GM23338 (cell line): ENCODE measurements around the gene TBC1D5. TPM values are rescaled to one million over a fixed set of nuclear protein-coding genes. Genes with fewer than 3 reads are reported as not detected.

Experiments used
- ATAC-seq: fragments of 200-7000 bp; cut with Tn5 transposase; 3 replicates; pipeline ENCODE4 v1.9.1; 2020
- DNase-seq: peaks from one replicate; pipeline ENCODE4 v3.0.0-alpha.2; 2015; ENCODE audit warnings: low spot score
- H2AFZ ChIP-seq: fragments of 200-600 bp; sonication (generic); 2 replicates; pipeline ENCODE4 v1.8.0; 2016; ENCODE audit warnings: antibody characterized with exemption, mild to moderate bottlenecking, moderate library complexity
- H3F3A ChIP-seq: fragments of 200-600 bp; sonication (generic); replicated peaks from 2 replicates; pipeline ENCODE4 v1.8.0; 2017; ENCODE audit warnings: antibody characterized with exemption, mixed run types, low read depth
- H3K27ac ChIP-seq: fragments of 200-600 bp; sonication (generic); 2 replicates; pipeline ENCODE4 v1.6.1; 2016; ENCODE audit warnings: low read depth
- H3K27me3 ChIP-seq: fragments of 200-600 bp; sonication (generic); 2 replicates; pipeline ENCODE4 v1.8.0; 2016; ENCODE audit warnings: mild to moderate bottlenecking, mixed run types, moderate library complexity; ENCODE audit not compliant: insufficient read depth
- H3K36me3 ChIP-seq: fragments of 200-600 bp; sonication (generic); 2 replicates; pipeline ENCODE4 v1.8.0; 2016; ENCODE audit warnings: mild to moderate bottlenecking; ENCODE audit not compliant: insufficient read depth
- H3K4me1 ChIP-seq: fragments of 200-600 bp; sonication (generic); 2 replicates; pipeline ENCODE4 v1.8.0; 2016; ENCODE audit warnings: mild to moderate bottlenecking, moderate library complexity; ENCODE audit not compliant: insufficient read depth
- H3K4me2 ChIP-seq: fragments of 200-600 bp; sonication (generic); 2 replicates; pipeline ENCODE4 v1.7.1; 2017; ENCODE audit warnings: mixed run types
- H3K4me3 ChIP-seq: fragments of 200-600 bp; sonication (generic); 2 replicates; pipeline ENCODE4 v1.6.1; 2016; ENCODE audit warnings: mixed run types
- H3K79me2 ChIP-seq: fragments of 200-600 bp; sonication (generic); replicated peaks from 2 replicates; pipeline ENCODE4 v1.8.0; 2017; ENCODE audit warnings: mild to moderate bottlenecking; ENCODE audit not compliant: insufficient read depth
- H3K9me2 ChIP-seq: fragments of 200-600 bp; sonication (generic); 2 replicates; pipeline ENCODE4 v1.8.0; 2017; ENCODE audit not compliant: insufficient read depth
- H4K20me1 ChIP-seq: fragments of 200-600 bp; sonication (generic); replicated peaks from 2 replicates; pipeline ENCODE4 v1.8.0; 2017; ENCODE audit warnings: mild to moderate bottlenecking; ENCODE audit not compliant: insufficient read depth
- H3K27ac Mint-ChIP-seq: 2 replicates; pipeline ENCODE4 v1.8.0; 2020; ENCODE audit warnings: inconsistent platforms, mild to moderate bottlenecking, moderate library complexity, mixed read lengths
- H3K27me3 Mint-ChIP-seq: 3 replicates; pipeline ENCODE4 v1.8.0; 2022; ENCODE audit warnings: low read depth, mild to moderate bottlenecking, moderate library complexity, mixed read lengths, inconsistent platforms; ENCODE audit not compliant: insufficient read depth, poor library complexity
- H3K36me3 Mint-ChIP-seq: 3 replicates; pipeline ENCODE4 v1.8.0; 2021; ENCODE audit warnings: low read depth, mild to moderate bottlenecking, inconsistent platforms, moderate library complexity, mixed read lengths
- H3K4me1 Mint-ChIP-seq: 3 replicates; pipeline ENCODE4 v1.8.0; 2020; ENCODE audit warnings: mild to moderate bottlenecking, inconsistent platforms, mixed read lengths
- H3K4me3 Mint-ChIP-seq: 3 replicates; pipeline ENCODE4 v1.8.0; 2021; ENCODE audit warnings: moderate library complexity, mild to moderate bottlenecking, inconsistent platforms, mixed read lengths
- H3K9me3 Mint-ChIP-seq: 3 replicates; pipeline ENCODE4 v1.8.0; 2020; ENCODE audit warnings: moderate library complexity, mild to moderate bottlenecking, inconsistent platforms, mixed read lengths
- CREB1 ChIP-seq: fragments of 250-450 bp; sonication (Bioruptor Pico); IDR thresholded peaks from 2 replicates; pipeline ENCODE4 v1.5.0; 2020; ENCODE audit warnings: low read depth, mild to moderate bottlenecking, moderate library complexity
- EZH2 ChIP-seq: fragments of 200-600 bp; sonication (generic); IDR thresholded peaks from one replicate; pipeline ENCODE4 v1.8.0; 2017; ENCODE audit warnings: antibody characterized with exemption, mild to moderate bottlenecking, low read depth; ENCODE audit not compliant: unreplicated experiment
- EZH2phosphoT487 ChIP-seq: fragments of 200-600 bp; sonication (generic); IDR thresholded peaks from one replicate; pipeline ENCODE4 v1.8.1; 2018; ENCODE audit warnings: antibody characterized with exemption; ENCODE audit not compliant: unreplicated experiment
- JUNB ChIP-seq: IDR thresholded peaks from one replicate; pipeline ENCODE4 v1.6.1; 2016; ENCODE audit warnings: antibody characterized with exemption; ENCODE audit not compliant: unreplicated experiment
- NANOG ChIP-seq: IDR thresholded peaks from 2 replicates; pipeline ENCODE4 v1.6.1; 2016; ENCODE audit warnings: antibody characterized with exemption, borderline replicate concordance
- POLR2AphosphoS5 ChIP-seq: IDR thresholded peaks from 2 replicates; pipeline ENCODE4 v1.6.1; 2016; ENCODE audit warnings: antibody characterized with exemption, low read depth
- STAT1 ChIP-seq: IDR thresholded peaks from one replicate; pipeline ENCODE4 v1.6.1; 2016; ENCODE audit warnings: antibody characterized with exemption; ENCODE audit not compliant: unreplicated experiment
- ZNF114 ChIP-seq: fragments of 250-450 bp; sonication (Bioruptor Pico); IDR thresholded peaks from 2 replicates; pipeline ENCODE4 v1.5.0; 2020; ENCODE audit warnings: mild to moderate bottlenecking, moderate library complexity
- ZNF331 ChIP-seq: fragments of 250-450 bp; sonication (Bioruptor Pico); IDR thresholded peaks from 2 replicates; pipeline ENCODE4 v1.5.0; 2020; ENCODE audit warnings: low read depth, mild to moderate bottlenecking, moderate library complexity
- polyA plus RNA-seq: library from polyadenylated mRNA; unstranded; fragments of >200 nt; fragmentation: Nextera tagmentation; extraction: Ambion mirVana; gene quantifications from 2 replicates; pipeline ENCODE4 v1.2.1, GENCODE V29; 2016
- total RNA-seq: library from RNA; depleted of rRNA; stranded (reverse); fragments of >200 nt; shearing (Covaris generic); gene quantifications from 2 replicates; pipeline ENCODE4 v1.2.3, GENCODE V29; 2014
- TF ChIP-seq, protein P1 (sequence below): IDR thresholded peaks from 2 replicates; pipeline ENCODE4 v1.6.1; 2016; ENCODE audit warnings: antibody characterized with exemption
- TF ChIP-seq, protein P2 (sequence below), 2 experiments: fragments of 200-600 bp in 1 of 2; sonication (generic) in 1 of 2; conservative IDR thresholded peaks; 2 replicates each; pipeline versions ENCODE4 v1.5.1 to v1.6.1; 2016 to 2017; ENCODE audit warnings: antibody characterized with exemption in 2 of 2, low read depth in 2 of 2, mild to moderate bottlenecking in 2 of 2, moderate library complexity in 1 of 2
- TF ChIP-seq, protein P3 (sequence below): fragments of 250-450 bp; sonication (Bioruptor Pico); IDR thresholded peaks from 2 replicates; pipeline ENCODE4 v1.5.0; 2020; ENCODE audit warnings: mild to moderate bottlenecking, moderate library complexity

Gene TBC1D5
- total and polyA plus RNA-seq, 2 experiments from 2014 or later, result 21.8 to 48.1 TPM

DNA sequence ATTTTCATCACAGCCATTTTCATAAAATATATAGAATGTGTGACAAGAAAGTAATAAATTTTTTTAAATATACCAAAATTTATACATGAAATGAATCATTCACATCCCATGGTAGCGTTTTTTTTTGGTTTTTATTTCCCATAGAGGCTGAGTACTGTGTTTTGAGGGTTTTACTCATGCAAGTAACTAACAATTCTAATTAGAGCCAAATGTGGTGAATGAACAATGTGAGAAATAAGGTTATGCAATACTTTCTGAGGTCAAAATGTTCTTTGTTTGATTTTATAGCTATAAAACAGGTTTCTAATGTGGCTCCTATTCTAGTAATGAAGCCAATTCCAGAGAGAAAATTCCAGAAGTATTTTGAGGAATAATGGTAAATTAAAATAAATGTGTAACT is 386.8 kb downstream of the TBC1D5 start:
- Histone ChIP-seq H3F3A (no peaks in the 10 kb centered on the region), H3K4me2 (no peak overlapping the region), H4K20me1 (no peaks in the 10 kb centered on the region), H3K27ac (no peak overlapping the region), H3K79me2 (no peaks in the 10 kb centered on the region), H3K27me3 (no peaks in the 10 kb centered on the region), H3K4me1 (peaks cover 4% of the 10 kb centered on the region; the same call in 1 of the 2 replicates), H2AFZ (no peak overlapping the region), H3K36me3 (no peaks in the 10 kb centered on the region), H3K9me2 (no peaks in the 10 kb centered on the region), H3K4me3 (no peak overlapping the region)
- Mint-ChIP-seq H3K27me3 (no peaks in the 10 kb centered on the region), H3K36me3 (no peaks in the 10 kb centered on the region), H3K4me3 (no peak overlapping the region), H3K9me3 (no peaks in the 10 kb centered on the region), H3K27ac (no peak overlapping the region), H3K4me1 (peaks cover 10% of the 10 kb centered on the region)
- ATAC-seq (no peak), DNase-seq (no peak)
- TF ChIP-seq POLR2AphosphoS5 (no peak), STAT1 (no peak), CREB1 (CRISPR knock-in tag) (no peak), EZH2phosphoT487 (no peak), EZH2 (no peak), ZNF114 (no peak), ZNF331 (CRISPR knock-in tag) (no peak), NANOG (no peak)
- TF ChIP-seq, protein P1, sequence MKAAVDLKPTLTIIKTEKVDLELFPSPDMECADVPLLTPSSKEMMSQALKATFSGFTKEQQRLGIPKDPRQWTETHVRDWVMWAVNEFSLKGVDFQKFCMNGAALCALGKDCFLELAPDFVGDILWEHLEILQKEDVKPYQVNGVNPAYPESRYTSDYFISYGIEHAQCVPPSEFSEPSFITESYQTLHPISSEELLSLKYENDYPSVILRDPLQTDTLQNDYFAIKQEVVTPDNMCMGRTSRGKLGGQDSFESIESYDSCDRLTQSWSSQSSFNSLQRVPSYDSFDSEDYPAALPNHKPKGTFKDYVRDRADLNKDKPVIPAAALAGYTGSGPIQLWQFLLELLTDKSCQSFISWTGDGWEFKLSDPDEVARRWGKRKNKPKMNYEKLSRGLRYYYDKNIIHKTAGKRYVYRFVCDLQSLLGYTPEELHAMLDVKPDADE, result no peak
- TF ChIP-seq, protein P2, sequence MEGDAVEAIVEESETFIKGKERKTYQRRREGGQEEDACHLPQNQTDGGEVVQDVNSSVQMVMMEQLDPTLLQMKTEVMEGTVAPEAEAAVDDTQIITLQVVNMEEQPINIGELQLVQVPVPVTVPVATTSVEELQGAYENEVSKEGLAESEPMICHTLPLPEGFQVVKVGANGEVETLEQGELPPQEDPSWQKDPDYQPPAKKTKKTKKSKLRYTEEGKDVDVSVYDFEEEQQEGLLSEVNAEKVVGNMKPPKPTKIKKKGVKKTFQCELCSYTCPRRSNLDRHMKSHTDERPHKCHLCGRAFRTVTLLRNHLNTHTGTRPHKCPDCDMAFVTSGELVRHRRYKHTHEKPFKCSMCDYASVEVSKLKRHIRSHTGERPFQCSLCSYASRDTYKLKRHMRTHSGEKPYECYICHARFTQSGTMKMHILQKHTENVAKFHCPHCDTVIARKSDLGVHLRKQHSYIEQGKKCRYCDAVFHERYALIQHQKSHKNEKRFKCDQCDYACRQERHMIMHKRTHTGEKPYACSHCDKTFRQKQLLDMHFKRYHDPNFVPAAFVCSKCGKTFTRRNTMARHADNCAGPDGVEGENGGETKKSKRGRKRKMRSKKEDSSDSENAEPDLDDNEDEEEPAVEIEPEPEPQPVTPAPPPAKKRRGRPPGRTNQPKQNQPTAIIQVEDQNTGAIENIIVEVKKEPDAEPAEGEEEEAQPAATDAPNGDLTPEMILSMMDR (conservative IDR thresholded peaks at IDR 0.05; ENCODE audit: low read depth in 2 of 2), result no peak

DNA sequence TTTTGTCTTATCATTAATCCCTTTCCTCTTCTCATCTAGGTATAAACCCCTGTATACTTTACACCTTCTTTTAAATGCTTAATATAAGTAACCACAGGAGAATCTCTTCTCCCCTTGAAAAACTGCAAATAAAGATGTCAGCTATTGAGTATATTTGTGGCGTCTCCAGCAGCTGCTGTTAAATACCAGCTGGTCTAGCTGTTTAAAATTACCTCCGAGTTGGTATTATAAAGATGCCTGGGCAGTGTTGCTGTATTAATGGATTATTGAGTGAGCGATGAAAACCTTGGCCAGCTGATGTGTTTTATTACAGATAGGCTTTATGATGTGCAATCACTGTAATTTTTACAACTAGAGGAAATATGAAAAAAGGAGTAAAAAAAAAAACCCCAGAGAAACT is 388.1 kb downstream of the TBC1D5 start:
- ATAC-seq (no peak), DNase-seq (no peak)
- peaks cover 19% of the 10 kb centered on the region for H3K4me1 Mint-ChIP-seq
- Histone ChIP-seq H4K20me1 (no peaks in the 10 kb centered on the region), H3K4me3 (no peak overlapping the region), H3K4me1 (peaks cover 4% of the 10 kb centered on the region; the same call in 1 of the 2 replicates), H3K27me3 (no peaks in the 10 kb centered on the region), H3K4me2 (no peak overlapping the region), H3K36me3 (no peaks in the 10 kb centered on the region), H3F3A (no peaks in the 10 kb centered on the region), H3K27ac (no peak overlapping the region), H3K9me2 (no peaks in the 10 kb centered on the region), H2AFZ (no peak overlapping the region), H3K79me2 (no peaks in the 10 kb centered on the region)
- H3K27me3 Mint-ChIP-seq, result no peaks in the 10 kb centered on the region
- H3K36me3 Mint-ChIP-seq, result no peaks in the 10 kb centered on the region
- no peak overlapping the region for H3K27ac Mint-ChIP-seq
- no peaks in the 10 kb centered on the region for H3K9me3 Mint-ChIP-seq
- no peak overlapping the region for H3K4me3 Mint-ChIP-seq
- TF ChIP-seq, protein P1, result no peak
- TF ChIP-seq POLR2AphosphoS5 (no peak), EZH2phosphoT487 (no peak), NANOG (no peak), EZH2 (no peak), ZNF331 (CRISPR knock-in tag) (no peak), ZNF114 (no peak), JUNB (no peak)
- TF ChIP-seq, protein P3, sequence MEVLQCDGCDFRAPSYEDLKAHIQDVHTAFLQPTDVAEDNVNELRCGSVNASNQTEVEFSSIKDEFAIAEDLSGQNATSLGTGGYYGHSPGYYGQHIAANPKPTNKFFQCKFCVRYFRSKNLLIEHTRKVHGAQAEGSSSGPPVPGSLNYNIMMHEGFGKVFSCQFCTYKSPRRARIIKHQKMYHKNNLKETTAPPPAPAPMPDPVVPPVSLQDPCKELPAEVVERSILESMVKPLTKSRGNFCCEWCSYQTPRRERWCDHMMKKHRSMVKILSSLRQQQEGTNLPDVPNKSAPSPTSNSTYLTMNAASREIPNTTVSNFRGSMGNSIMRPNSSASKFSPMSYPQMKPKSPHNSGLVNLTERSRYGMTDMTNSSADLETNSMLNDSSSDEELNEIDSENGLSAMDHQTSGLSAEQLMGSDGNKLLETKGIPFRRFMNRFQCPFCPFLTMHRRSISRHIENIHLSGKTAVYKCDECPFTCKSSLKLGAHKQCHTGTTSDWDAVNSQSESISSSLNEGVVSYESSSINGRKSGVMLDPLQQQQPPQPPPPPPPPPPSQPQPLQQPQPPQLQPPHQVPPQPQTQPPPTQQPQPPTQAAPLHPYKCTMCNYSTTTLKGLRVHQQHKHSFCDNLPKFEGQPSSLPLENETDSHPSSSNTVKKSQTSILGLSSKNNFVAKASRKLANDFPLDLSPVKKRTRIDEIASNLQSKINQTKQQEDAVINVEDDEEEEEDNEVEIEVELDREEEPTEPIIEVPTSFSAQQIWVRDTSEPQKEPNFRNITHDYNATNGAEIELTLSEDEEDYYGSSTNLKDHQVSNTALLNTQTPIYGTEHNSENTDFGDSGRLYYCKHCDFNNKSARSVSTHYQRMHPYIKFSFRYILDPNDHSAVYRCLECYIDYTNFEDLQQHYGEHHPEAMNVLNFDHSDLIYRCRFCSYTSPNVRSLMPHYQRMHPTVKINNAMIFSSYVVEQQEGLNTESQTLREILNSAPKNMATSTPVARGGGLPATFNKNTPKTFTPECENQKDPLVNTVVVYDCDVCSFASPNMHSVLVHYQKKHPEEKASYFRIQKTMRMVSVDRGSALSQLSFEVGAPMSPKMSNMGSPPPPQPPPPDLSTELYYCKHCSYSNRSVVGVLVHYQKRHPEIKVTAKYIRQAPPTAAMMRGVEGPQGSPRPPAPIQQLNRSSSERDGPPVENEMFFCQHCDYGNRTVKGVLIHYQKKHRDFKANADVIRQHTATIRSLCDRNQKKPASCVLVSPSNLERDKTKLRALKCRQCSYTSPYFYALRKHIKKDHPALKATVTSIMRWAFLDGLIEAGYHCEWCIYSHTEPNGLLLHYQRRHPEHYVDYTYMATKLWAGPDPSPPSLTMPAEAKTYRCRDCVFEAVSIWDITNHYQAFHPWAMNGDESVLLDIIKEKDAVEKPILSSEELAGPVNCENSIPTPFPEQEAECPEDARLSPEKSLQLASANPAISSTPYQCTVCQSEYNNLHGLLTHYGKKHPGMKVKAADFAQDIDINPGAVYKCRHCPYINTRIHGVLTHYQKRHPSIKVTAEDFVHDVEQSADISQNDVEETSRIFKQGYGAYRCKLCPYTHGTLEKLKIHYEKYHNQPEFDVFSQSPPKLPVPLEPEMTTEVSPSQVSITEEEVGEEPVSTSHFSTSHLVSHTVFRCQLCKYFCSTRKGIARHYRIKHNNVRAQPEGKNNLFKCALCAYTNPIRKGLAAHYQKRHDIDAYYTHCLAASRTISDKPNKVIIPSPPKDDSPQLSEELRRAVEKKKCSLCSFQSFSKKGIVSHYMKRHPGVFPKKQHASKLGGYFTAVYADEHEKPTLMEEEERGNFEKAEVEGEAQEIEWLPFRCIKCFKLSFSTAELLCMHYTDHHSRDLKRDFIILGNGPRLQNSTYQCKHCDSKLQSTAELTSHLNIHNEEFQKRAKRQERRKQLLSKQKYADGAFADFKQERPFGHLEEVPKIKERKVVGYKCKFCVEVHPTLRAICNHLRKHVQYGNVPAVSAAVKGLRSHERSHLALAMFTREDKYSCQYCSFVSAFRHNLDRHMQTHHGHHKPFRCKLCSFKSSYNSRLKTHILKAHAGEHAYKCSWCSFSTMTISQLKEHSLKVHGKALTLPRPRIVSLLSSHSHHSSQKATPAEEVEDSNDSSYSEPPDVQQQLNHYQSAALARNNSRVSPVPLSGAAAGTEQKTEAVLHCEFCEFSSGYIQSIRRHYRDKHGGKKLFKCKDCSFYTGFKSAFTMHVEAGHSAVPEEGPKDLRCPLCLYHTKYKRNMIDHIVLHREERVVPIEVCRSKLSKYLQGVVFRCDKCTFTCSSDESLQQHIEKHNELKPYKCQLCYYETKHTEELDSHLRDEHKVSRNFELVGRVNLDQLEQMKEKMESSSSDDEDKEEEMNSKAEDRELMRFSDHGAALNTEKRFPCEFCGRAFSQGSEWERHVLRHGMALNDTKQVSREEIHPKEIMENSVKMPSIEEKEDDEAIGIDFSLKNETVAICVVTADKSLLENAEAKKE, result no peak
